PC-9 (cell line): ENCODE data around the gene KIAA1217. TPM values are rescaled to one million over a fixed set of nuclear protein-coding genes. Genes with fewer than 3 reads are reported as not detected.

ENCODE experiments used
- BruUV-seq: library from RNA; stranded (reverse); fragments of 400-500 nt; replicated peaks from 2 replicates; lab custom pipeline; 2021; lab: Mats Ljungman, UMichigan
- CTCF ChIA-PET: fragments of 300-600 bp; sonication (Branson Sonifier 250); formaldehyde crosslinking; loops from one replicate; lab custom pipeline; 2022; ENCODE audit warnings: antibody characterized with exemption; lab: Charles Lee
- POLR2A ChIA-PET: fragments of 300-600 bp; sonication (Branson Sonifier 250); formaldehyde crosslinking; loops from one replicate; lab custom pipeline; 2022; ENCODE audit warnings: antibody characterized with exemption; ENCODE audit not compliant: unreplicated experiment; lab: Charles Lee
- DNase-seq, 2 experiments: peaks; one replicate each; pipeline versions ENCODE4 v3.0.0 to v3.0.0-alpha.2; 2015 to 2022; ENCODE audit warnings: mixed read lengths in 1 of 2
- H2AFZ ChIP-seq: fragments of 200-600 bp; sonication (generic); 2 replicates; pipeline ENCODE4 v1.8.1; 2017; ENCODE audit warnings: antibody characterized with exemption
- H3F3A ChIP-seq: fragments of 200-600 bp; sonication (generic); 2 replicates; pipeline ENCODE4 v1.8.1; 2017; ENCODE audit warnings: antibody characterized with exemption, mild to moderate bottlenecking, low read depth; ENCODE audit not compliant: insufficient read depth
- H3K27ac ChIP-seq: fragments of 200-600 bp; sonication (generic); 2 replicates; pipeline ENCODE4 v1.6.1; 2016; ENCODE audit warnings: mixed run types
- H3K27me3 ChIP-seq: fragments of 200-600 bp; sonication (generic); 2 replicates; pipeline ENCODE4 v1.6.1; 2016; ENCODE audit warnings: low read depth, mixed run types; ENCODE audit not compliant: insufficient read depth
- H3K36me3 ChIP-seq: fragments of 200-600 bp; sonication (generic); 2 replicates; pipeline ENCODE4 v1.6.1; 2016; ENCODE audit warnings: low read depth, mixed run types
- H3K4me1 ChIP-seq: fragments of 200-600 bp; sonication (generic); replicated peaks from 2 replicates; pipeline ENCODE4 v1.6.1; 2016; ENCODE audit warnings: mixed run types; ENCODE audit not compliant: insufficient read depth
- H3K4me2 ChIP-seq: fragments of 200-600 bp; sonication (generic); 2 replicates; pipeline ENCODE4 v1.6.1; 2017; ENCODE audit warnings: mixed run types
- H3K4me3 ChIP-seq: fragments of 200-600 bp; sonication (generic); 2 replicates; pipeline ENCODE4 v1.6.1; 2016; ENCODE audit warnings: mixed run types
- H3K79me2 ChIP-seq: fragments of 200-600 bp; sonication (generic); 2 replicates; pipeline ENCODE4 v1.6.1; 2017; ENCODE audit warnings: low read depth, mixed run types
- H3K9me2 ChIP-seq: fragments of 200-600 bp; sonication (generic); 2 replicates; pipeline ENCODE4 v1.8.1; 2017; ENCODE audit warnings: mild to moderate bottlenecking; ENCODE audit not compliant: insufficient read depth
- H3K9me3 ChIP-seq: fragments of 200-600 bp; sonication (generic); 2 replicates; pipeline ENCODE4 v1.8.1; 2016; ENCODE audit warnings: low read depth; ENCODE audit not compliant: insufficient read depth
- H4K20me1 ChIP-seq: fragments of 200-600 bp; sonication (generic); 2 replicates; pipeline ENCODE4 v1.8.1; 2017; ENCODE audit not compliant: insufficient read depth
- EZH2 ChIP-seq: fragments of 200-600 bp; sonication (generic); IDR thresholded peaks from 2 replicates; pipeline ENCODE4 v1.8.0; 2017; ENCODE audit warnings: antibody characterized with exemption, low read depth
- intact Hi-C: fragments of 100-400 bp; cut with micrococcal nuclease; formaldehyde crosslinking; loops from one replicate; pipeline ENCODE4 v1.10.0; 2022; ENCODE audit not compliant: unreplicated experiment
- total RNA-seq: library from RNA; stranded (reverse); gene quantifications from 2 replicates; pipeline ENCODE4 v1.2.3, GENCODE V29; 2021
- TF ChIP-seq, protein P1 (sequence below): fragments of 200-600 bp; sonication (generic); conservative IDR thresholded peaks from 2 replicates; pipeline ENCODE4 v1.6.1; 2017; ENCODE audit warnings: mixed run types, antibody characterized with exemption, mild to moderate bottlenecking, moderate library complexity

The KIAA1217 gene
- total RNA-seq, 1 experiment from 2014 or later = 41.1 TPM

DNA sequence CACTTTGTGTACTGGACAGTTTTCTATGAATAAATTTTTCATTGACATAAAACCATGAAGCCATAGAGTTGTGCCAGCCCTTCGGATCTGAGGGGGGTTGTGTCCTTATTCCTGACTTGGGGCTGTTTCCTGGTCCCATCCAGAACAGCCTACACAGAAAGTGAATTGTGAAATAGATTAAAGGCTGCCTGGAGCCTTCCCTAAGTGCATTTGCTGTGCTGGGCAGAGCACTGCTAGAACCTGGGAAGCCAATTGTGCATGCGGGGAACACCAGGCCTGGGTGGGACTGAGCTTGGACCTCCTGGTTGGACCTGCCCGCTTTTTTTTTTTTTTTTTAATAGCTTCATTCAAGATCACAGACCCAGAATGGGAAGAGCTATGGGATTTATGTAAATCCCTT is 275.8 kb downstream of the KIAA1217 start:
- no peaks in the 10 kb centered on the region for H3K36me3 ChIP-seq
- H4K20me1 ChIP-seq = no peaks in the 10 kb centered on the region; the same call in 1 of the 2 replicates
- peaks cover 40% of the 10 kb centered on the region for H3K4me1 ChIP-seq
- H3F3A ChIP-seq = peaks cover 24% of the 10 kb centered on the region; the same call in 1 of the 2 replicates
- no peak overlapping the region for H3K4me3 ChIP-seq
- no peak overlapping the region for H2AFZ ChIP-seq
- peaks cover 25% of the 10 kb centered on the region; the same call in 1 of the 2 replicates for H3K79me2 ChIP-seq
- ChIA-PET POLR2A (interaction anchor here (0.6 kb wide), 1 partner anchor 291 kb away, joined by 14 read pairs; no protein-coding TSS in a partner anchor), CTCF (interaction anchor here (0.7 kb wide), 1 partner anchor 1065 kb away, joined by 9 read pairs; no protein-coding TSS in a partner anchor)
- intact Hi-C loops = no loop called here
- TF ChIP-seq, protein P1, sequence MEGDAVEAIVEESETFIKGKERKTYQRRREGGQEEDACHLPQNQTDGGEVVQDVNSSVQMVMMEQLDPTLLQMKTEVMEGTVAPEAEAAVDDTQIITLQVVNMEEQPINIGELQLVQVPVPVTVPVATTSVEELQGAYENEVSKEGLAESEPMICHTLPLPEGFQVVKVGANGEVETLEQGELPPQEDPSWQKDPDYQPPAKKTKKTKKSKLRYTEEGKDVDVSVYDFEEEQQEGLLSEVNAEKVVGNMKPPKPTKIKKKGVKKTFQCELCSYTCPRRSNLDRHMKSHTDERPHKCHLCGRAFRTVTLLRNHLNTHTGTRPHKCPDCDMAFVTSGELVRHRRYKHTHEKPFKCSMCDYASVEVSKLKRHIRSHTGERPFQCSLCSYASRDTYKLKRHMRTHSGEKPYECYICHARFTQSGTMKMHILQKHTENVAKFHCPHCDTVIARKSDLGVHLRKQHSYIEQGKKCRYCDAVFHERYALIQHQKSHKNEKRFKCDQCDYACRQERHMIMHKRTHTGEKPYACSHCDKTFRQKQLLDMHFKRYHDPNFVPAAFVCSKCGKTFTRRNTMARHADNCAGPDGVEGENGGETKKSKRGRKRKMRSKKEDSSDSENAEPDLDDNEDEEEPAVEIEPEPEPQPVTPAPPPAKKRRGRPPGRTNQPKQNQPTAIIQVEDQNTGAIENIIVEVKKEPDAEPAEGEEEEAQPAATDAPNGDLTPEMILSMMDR = no peak
- DNase-seq = no peak
- peak overlapping the region; percentile 63 for H3K27ac ChIP-seq
- 0 out of 2 replicates have a peak overlapping the region, but pooled peaks have one; percentile 28 for H3K4me2 ChIP-seq
- H3K27me3 ChIP-seq = no peaks in the 10 kb centered on the region
- BruUV-seq = TSS peak; percentile 9
- H3K9me3 ChIP-seq = no peaks in the 10 kb centered on the region
- no peaks in the 10 kb centered on the region for H3K9me2 ChIP-seq

GRCh38 chr10:24485304-24485703 is 276.4 kb downstream of the KIAA1217 start:
- peaks cover 24% of the 10 kb centered on the region; the same call in 1 of the 2 replicates for H3F3A ChIP-seq
- H3K4me3 ChIP-seq = no peak overlapping the region
- ChIA-PET POLR2A (interaction anchor here (0.6 kb wide), 1 partner anchor 292 kb away, joined by 14 read pairs; no protein-coding TSS in a partner anchor), CTCF (interaction anchor here (0.7 kb wide), 1 partner anchor 1066 kb away, joined by 9 read pairs; no protein-coding TSS in a partner anchor)
- no peak overlapping the region for H2AFZ ChIP-seq
- no peak for DNase-seq
- no peaks in the 10 kb centered on the region; the same call in 1 of the 2 replicates for H4K20me1 ChIP-seq
- no peak overlapping the region for H3K27ac ChIP-seq
- no peaks in the 10 kb centered on the region for H3K36me3 ChIP-seq
- no peaks in the 10 kb centered on the region for H3K9me2 ChIP-seq
- no peaks in the 10 kb centered on the region for H3K27me3 ChIP-seq
- H3K79me2 ChIP-seq = peaks cover 30% of the 10 kb centered on the region
- TF ChIP-seq, protein P1 = no peak
- no peak for TF ChIP-seq EZH2
- no peaks in the 10 kb centered on the region for H3K9me3 ChIP-seq
- intact Hi-C loops = no loop called here
- peaks cover 44% of the 10 kb centered on the region for H3K4me1 ChIP-seq
- no TSS peak for BruUV-seq
- H3K4me2 ChIP-seq = no peak overlapping the region

DNA sequence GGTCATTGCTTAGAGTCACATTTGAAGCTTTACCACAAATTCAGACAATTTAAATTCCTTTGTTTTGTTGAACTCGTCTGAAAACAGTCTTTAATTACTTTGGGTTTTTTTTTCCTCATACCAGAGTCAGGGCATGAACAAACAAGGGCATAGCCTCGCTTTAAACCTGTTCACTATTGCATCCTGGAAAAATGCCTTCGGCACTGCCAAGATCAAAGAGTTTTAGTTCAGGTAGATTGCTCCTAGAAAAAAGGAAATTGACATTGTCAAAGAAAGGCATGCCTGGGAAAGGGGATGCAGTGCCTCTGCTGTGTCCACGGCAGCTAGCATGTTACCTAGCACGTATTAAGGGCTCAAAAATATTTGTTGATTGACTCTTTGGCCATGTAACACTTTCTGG is 279.7 kb downstream of the KIAA1217 start:
- Histone ChIP-seq H3K27me3 (no peaks in the 10 kb centered on the region), H3K36me3 (no peaks in the 10 kb centered on the region; the same call in 1 of the 2 replicates), H3K79me2 (peaks cover 43% of the 10 kb centered on the region), H3K27ac (peak overlapping the region; percentile 61), H3K4me2 (peak overlapping the region; percentile 52), H2AFZ (no peak overlapping the region), H3K4me3 (no peak overlapping the region), H3K9me3 (no peaks in the 10 kb centered on the region), H4K20me1 (no peaks in the 10 kb centered on the region; the same call in 1 of the 2 replicates), H3F3A (peaks cover 17% of the 10 kb centered on the region; the same call in 1 of the 2 replicates), H3K4me1 (peaks cover 51% of the 10 kb centered on the region), H3K9me2 (no peaks in the 10 kb centered on the region)
- no TSS peak for BruUV-seq
- intact Hi-C loops = no loop called here
- TF ChIP-seq, protein P1 = no peak
- TF ChIP-seq EZH2 = no peak
- POLR2A ChIA-PET = no interaction called here
- DNase-seq = peak in 1 of 2 experiments; percentile 93
- CTCF ChIA-PET = no interaction called here
